GM12891 (cell line): ENCODE measurements around the gene ARFGEF3.

Experiments
- DNase-seq: peaks from one replicate; pipeline ENCODE4 v3.0.0; 2011; ENCODE audit warnings: low spot score; ENCODE audit not compliant: insufficient read length
- FAIRE-seq: peaks from 2 replicates; lab custom pipeline; 2011; peaks lifted over from hg19 to GRCh38; lab: Jason Lieb, UNC
- PAX5 ChIP-seq: IDR thresholded peaks from 2 replicates; pipeline ENCODE4 v1.6.1; 2011; ENCODE audit warnings: low read length, moderate library complexity, mild to moderate bottlenecking; ENCODE audit not compliant: insufficient read depth, severe bottlenecking
- POLR2A ChIP-seq: IDR thresholded peaks from 2 replicates; pipeline ENCODE4 v1.6.1; 2011; ENCODE audit warnings: low read depth, low read length, control low read depth
- POLR2AphosphoS5 ChIP-seq: IDR thresholded peaks from 2 replicates; pipeline ENCODE4 v1.6.1; 2011; ENCODE audit warnings: low read depth, low read length, control low read depth
- POU2F2 ChIP-seq: IDR thresholded peaks from 2 replicates; pipeline ENCODE4 v1.6.1; 2011; ENCODE audit warnings: low read depth, mild to moderate bottlenecking, control low read depth, low read length, moderate library complexity
- SPI1 ChIP-seq: IDR thresholded peaks from 2 replicates; pipeline ENCODE4 v1.6.1; 2011; ENCODE audit warnings: low read depth, low read length, control low read depth
- TAF1 ChIP-seq: IDR thresholded peaks from 2 replicates; pipeline ENCODE4 v1.6.1; 2011; ENCODE audit warnings: low read depth, low read length, control low read depth

The ARFGEF3 gene

DNA sequence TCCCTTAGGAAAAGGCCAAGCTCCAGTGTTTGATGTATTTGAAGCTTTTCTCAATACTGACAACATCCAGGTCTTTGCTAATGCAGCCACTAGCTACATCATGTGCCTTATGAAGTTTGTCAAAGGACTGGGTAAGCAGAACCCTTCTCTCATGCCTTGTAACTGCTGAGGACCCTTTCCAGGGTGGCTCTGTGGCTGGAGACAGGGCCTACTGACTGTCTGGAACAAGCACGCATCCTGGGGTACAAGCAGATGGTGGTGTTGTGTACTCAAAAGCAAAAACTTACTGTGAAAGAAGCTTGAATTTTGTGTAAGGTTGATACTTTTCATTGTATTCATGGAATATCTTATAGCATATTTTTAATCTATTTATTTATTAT, 147.0 kb downstream of the ARFGEF3 start:
- no peak for TF ChIP-seq SPI1
- no peak for TF ChIP-seq PAX5
- TF ChIP-seq POLR2A, result no peak
- TF ChIP-seq TAF1, result no peak
- TF ChIP-seq POU2F2, result no peak
- no peak for TF ChIP-seq POLR2AphosphoS5
- FAIRE-seq (no peak), DNase-seq (no peak)

DNA sequence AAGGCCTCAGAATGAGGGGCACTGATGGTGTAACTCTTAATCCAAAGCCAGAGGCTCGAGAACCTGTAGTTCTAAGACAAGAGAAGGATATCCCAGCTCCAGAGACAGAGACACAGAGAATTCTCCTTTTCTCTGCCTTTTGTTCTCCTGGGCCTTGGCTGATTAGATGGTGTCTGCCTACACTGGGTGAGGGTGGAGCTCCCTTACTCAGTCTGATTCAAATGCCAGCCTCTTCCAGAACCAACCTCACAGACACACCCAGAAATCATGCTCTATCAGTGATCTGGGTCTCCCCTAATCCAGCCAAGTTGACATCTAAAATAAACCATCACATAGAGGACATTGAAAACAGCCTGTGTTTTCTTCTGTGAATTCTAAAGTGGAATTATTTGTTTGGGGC, 148.0 kb downstream of the ARFGEF3 start:
- DNase-seq (no peak), FAIRE-seq (no peak)
- no peak for TF ChIP-seq POLR2AphosphoS5
- TF ChIP-seq TAF1, result no peak

DNA sequence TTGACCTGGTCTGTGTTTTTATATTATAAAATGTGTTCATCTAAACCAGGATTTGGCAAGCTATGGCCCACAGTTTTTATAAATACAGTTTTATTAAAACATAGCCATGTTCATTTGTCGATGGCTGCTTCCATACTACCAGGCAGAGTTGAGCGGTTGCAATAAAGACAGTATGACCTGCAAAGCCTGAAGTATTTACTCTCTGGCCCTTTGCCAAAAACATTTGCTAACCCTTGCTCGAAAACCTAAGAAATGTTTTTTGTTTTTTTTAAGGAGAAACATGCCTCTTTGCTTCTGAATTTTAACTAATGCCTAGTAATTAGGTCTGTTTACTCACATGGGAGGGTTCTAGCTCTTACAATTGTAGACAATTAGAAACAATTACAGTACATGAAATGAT, 148.6 kb downstream of the ARFGEF3 start:
- FAIRE-seq (no peak), DNase-seq (no peak)
- TF ChIP-seq POLR2A (no peak), PAX5 (no peak), POLR2AphosphoS5 (no peak)

DNA sequence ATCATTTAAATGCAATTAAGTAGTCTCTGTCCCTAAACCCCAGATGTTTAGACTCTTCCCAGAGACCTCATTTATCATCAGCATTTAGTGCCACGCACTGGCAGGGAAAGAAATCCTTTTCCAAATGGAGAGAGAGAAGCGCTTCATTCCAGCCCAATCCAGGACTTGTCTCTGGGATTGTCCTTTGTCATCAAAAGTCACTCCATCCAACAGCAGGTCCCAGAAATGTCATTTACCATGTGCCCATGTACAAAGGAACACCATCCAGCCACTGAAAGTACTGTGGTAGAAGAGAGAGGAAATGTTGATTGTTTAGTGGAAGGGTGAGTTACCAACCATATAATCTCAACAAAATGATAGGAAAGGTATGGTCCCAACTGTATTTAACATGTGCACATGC, 149.1 kb downstream of the ARFGEF3 start:
- TF ChIP-seq SPI1 (no peak), PAX5 (no peak), POLR2A (no peak), TAF1 (no peak), POLR2AphosphoS5 (no peak)
- FAIRE-seq (no peak), DNase-seq (no peak)

DNA sequence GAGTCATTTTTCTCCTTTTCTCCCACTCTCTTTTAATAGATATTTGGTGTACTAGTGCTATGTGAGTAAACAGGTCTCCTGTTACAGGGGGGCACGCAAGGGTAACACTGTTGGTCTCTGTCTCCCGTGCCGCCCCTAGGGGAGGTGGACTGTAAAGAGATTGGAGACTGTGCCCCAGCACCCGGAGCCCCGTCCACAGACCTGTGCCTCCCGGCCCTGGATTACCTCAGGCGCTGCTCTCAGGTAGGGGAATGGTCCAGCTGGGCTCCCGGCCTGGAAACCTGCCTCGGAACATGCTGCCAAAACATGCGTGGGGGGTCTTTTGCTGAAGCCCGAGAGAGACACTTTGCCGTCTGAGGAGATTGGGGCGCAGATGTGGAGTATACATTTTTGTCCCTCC, 149.5 kb downstream of the ARFGEF3 start:
- no peak for FAIRE-seq
- TF ChIP-seq TAF1, result no peak
- no peak for TF ChIP-seq PAX5
- DNase-seq, result no peak

DNA sequence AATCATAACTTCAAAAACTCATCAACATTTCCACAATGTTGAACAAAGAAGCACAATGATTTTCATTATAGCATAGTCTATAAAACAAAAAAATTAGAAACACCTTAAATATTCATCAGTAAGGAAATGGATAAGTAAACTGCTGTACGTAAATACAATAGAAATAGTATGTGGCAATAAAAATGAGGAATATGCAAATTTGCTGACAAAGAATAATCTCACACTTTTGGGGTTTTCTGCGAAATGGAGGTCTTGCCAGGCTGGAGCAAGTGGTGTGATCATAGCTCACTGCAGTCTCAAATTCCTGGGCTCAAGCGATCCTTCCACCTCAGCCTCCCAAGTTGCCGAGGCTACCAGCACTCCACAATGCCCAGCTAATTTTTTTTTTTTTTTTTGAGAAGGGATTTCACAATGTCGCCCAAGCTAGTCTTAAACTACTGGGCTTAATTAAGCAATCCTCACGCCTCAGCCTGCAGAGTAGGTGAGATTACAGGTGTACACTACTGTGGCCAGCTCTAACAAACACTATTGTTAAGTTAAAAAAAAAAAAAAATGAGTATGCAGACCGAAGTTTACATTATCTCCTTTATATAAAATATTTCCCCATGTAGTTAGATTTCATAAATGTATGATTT, 157.1 kb downstream of the ARFGEF3 start:
- FAIRE-seq (no peak), DNase-seq (no peak)
- TF ChIP-seq PAX5 (no peak), POLR2AphosphoS5 (no peak), POLR2A (no peak), POU2F2 (no peak), TAF1 (no peak), SPI1 (no peak)

DNA sequence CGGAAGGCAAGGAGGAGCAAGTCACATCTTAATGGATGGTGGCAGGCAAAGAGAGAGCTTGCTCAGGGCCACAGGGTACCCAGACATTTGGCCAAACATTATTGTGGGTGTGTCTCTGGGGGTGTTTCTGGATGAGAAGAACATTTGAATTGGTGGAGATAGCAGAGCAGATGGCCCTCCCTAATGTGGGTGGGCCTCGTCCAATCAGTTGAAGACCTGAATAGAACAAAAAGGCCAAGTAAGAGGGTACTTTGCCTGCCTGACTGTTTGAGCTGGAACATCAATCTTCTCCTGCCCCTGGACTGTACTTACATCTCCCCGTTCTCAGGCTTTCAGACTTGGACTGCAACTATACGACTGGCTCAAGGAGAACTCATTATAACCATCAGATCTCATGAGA, 160.2 kb downstream of the ARFGEF3 start:
- FAIRE-seq, result no peak
- no peak for DNase-seq
- no peak for TF ChIP-seq POLR2A
- TF ChIP-seq TAF1, result no peak
- TF ChIP-seq PAX5, result no peak
- TF ChIP-seq SPI1, result no peak
- no peak for TF ChIP-seq POU2F2
- TF ChIP-seq POLR2AphosphoS5, result no peak

DNA sequence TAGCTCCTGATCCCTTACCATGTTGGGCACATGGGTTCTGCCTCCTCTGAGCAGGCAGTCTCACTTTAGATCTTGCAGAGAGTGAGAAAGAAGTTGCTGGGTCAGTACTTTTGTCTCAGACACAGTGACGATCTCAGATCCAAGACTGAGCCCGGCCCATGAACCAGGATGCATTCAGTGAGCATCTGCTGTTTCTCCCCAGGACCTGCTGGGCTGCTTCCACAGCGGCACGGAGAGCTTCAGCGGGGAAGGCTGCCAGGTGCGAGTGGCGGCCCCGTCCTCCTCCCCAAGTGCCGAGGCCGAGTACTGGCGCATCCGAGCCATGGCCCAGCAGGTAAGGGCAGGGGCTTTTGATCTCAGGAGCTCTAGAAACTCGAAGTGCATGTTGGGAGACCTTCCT, 162.1 kb downstream of the ARFGEF3 start:
- FAIRE-seq, result no peak
- TF ChIP-seq POLR2A (no peak), POU2F2 (no peak), TAF1 (no peak), POLR2AphosphoS5 (no peak), PAX5 (no peak), SPI1 (no peak)

DNA sequence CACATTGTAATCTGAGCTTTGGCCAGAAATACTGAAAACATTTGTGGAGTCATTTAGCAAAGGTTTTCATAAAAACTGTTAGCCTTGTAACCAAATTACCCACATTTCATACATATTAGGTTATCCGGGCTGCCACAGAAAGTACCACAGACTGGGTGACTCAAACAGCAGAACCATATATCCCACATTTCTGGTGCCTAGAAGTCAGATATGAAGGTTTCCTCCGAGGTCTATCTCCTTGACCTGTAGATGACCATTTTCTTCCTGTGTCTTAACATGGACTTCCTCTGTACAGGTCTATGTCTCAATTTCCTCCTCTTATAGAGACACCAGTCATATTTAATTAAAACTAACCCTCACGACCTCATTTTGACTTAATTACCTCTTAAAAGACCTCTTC, 166.5 kb downstream of the ARFGEF3 start:
- TF ChIP-seq SPI1 (no peak), POLR2AphosphoS5 (no peak), TAF1 (no peak), POU2F2 (no peak), POLR2A (no peak), PAX5 (no peak)
- FAIRE-seq, result no peak
- no peak for DNase-seq

More for the DNA sequence above, 162.1 kb downstream of the ARFGEF3 start:
- no peak for DNase-seq

DNA sequence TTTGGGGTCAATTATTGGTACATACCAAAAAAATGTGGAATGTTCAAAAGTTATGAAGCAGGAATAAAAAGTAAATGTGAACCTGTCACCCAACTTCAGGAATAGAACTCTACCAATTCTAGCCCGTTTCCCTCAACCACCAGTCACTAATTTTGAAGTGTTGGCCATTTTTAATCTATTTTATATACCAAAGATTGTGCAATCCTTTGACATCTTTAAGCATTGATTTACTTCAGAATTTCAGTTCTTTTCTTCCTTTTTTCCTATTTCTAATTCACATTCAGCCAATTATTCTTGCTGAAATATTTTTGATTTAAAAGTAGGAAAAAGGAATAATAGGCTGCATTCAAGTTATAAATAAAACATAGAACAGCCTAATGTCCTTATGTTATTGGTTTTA, 169.0 kb downstream of the ARFGEF3 start:
- FAIRE-seq, result no peak
- DNase-seq, result no peak
- TF ChIP-seq POLR2A (no peak), POU2F2 (no peak), TAF1 (no peak), POLR2AphosphoS5 (no peak), SPI1 (no peak), PAX5 (no peak)

DNA sequence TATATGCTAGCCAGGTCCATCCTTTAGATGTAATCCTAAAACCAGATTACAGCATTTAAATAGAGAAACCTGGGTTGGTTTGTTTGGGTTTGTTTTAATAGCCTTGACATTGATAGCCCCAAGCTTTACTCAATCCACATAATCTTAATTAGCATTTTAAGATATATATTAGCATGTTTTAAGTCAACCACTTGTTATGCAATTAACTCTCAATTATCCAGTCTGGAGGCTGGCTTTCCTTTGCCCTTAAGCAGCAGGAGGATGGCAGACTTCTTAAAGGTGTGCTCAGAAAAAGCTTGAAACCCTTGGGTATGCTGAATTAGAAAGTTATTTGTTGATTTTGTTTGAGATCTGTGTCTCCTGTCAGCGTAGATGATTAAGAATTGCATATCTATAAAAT, 169.7 kb downstream of the ARFGEF3 start:
- DNase-seq (no peak), FAIRE-seq (no peak)
- TF ChIP-seq TAF1 (no peak), SPI1 (no peak), POLR2A (no peak), POLR2AphosphoS5 (no peak), POU2F2 (no peak), PAX5 (no peak)
